ENCODE measurements around the gene CUL4A. TPM values are rescaled to one million over a fixed set of nuclear protein-coding genes. Genes with fewer than 3 reads are reported as not detected.
"Not testable (repeated sequence)": the region's sequence is repeated elsewhere in the genome, so short reads cannot be mapped to it uniquely, and the experiment has no call there.

CUL4A gene
- total RNA-seq, 1 donor from 2014 or later: 81.3 TPM

GRCh38 chr13:113258321-113259054 lies 49.1 kb downstream of the CUL4A start:
- H3K36me3 ChIP-seq (ENCODE audit: insufficient read depth, low read length): peaks cover 55% of the 10 kb centered on the region
- TF ChIP-seq, protein P1, sequence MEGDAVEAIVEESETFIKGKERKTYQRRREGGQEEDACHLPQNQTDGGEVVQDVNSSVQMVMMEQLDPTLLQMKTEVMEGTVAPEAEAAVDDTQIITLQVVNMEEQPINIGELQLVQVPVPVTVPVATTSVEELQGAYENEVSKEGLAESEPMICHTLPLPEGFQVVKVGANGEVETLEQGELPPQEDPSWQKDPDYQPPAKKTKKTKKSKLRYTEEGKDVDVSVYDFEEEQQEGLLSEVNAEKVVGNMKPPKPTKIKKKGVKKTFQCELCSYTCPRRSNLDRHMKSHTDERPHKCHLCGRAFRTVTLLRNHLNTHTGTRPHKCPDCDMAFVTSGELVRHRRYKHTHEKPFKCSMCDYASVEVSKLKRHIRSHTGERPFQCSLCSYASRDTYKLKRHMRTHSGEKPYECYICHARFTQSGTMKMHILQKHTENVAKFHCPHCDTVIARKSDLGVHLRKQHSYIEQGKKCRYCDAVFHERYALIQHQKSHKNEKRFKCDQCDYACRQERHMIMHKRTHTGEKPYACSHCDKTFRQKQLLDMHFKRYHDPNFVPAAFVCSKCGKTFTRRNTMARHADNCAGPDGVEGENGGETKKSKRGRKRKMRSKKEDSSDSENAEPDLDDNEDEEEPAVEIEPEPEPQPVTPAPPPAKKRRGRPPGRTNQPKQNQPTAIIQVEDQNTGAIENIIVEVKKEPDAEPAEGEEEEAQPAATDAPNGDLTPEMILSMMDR (IDR thresholded peaks at IDR 0.05; ENCODE audit: insufficient read depth, low read depth, low read length): no peak
- no peak for TF ChIP-seq EZH2 (IDR thresholded peaks at IDR 0.05; ENCODE audit: insufficient read depth, low read length)
- peaks cover 4% of the 10 kb centered on the region for H4K20me1 ChIP-seq (ENCODE audit: insufficient read depth, low read length)
- H3K9me3 Mint-ChIP-seq (ENCODE audit: unreplicated experiment): no peaks in the 10 kb centered on the region
- FAIRE-seq (no peak), DNase-seq (ENCODE audit: low read depth) (no peak)
- no peak overlapping the region for H3K4me3 Mint-ChIP-seq (ENCODE audit: unreplicated experiment)
- H3K4me1 ChIP-seq (ENCODE audit: insufficient read depth, low read length): no peaks in the 10 kb centered on the region
- no peaks in the 10 kb centered on the region for H3K27me3 ChIP-seq (ENCODE audit: insufficient read depth, low read length)
- H3K79me2 ChIP-seq (ENCODE audit: insufficient read depth, low read length): no peaks in the 10 kb centered on the region
- H3K4me2 ChIP-seq (ENCODE audit: low read length): no peak overlapping the region
- no peaks in the 10 kb centered on the region for H3K27me3 Mint-ChIP-seq (ENCODE audit: low read depth, unreplicated experiment)
- H3K9me3 ChIP-seq (ENCODE audit: insufficient read depth, low read depth, low read length): no peaks in the 10 kb centered on the region
- H3K9ac ChIP-seq (ENCODE audit: low read length): no peak overlapping the region
- peaks cover 17% of the 10 kb centered on the region for H3K36me3 Mint-ChIP-seq (ENCODE audit: low read depth, unreplicated experiment)
- no peak overlapping the region for H2AFZ ChIP-seq (ENCODE audit: low read depth, low read length)
- no peak overlapping the region for H3K27ac Mint-ChIP-seq (ENCODE audit: unreplicated experiment)
- no peaks in the 10 kb centered on the region for H3K4me1 Mint-ChIP-seq (ENCODE audit: low read depth, unreplicated experiment)
- no peak overlapping the region for H3K27ac ChIP-seq (ENCODE audit: low read depth, low read length)
- no peak overlapping the region for H3K4me3 ChIP-seq (ENCODE audit: insufficient read depth, low read depth, low read length)

- H3K9ac ChIP-seq (ENCODE audit: low read length): no peak overlapping the region
- DNase-seq (ENCODE audit: low read depth) (no peak), FAIRE-seq (no peak)
- no peak overlapping the region for H3K27ac ChIP-seq (ENCODE audit: low read depth, low read length)
- H3K27me3 ChIP-seq (ENCODE audit: insufficient read depth, low read length): no peaks in the 10 kb centered on the region
- H3K36me3 ChIP-seq (ENCODE audit: insufficient read depth, low read length): peaks cover 51% of the 10 kb centered on the region
- no peaks in the 10 kb centered on the region for H4K20me1 ChIP-seq (ENCODE audit: insufficient read depth, low read length)
- H3K4me2 ChIP-seq (ENCODE audit: low read length): no peak overlapping the region
- TF ChIP-seq, protein P1 (IDR thresholded peaks at IDR 0.05; ENCODE audit: insufficient read depth, low read depth, low read length): no peak
- TF ChIP-seq EZH2 (IDR thresholded peaks at IDR 0.05; ENCODE audit: insufficient read depth, low read length): no peak
- no peak overlapping the region for H2AFZ ChIP-seq (ENCODE audit: low read depth, low read length)
- no peak overlapping the region for H3K27ac Mint-ChIP-seq (ENCODE audit: unreplicated experiment)
- H3K4me3 Mint-ChIP-seq (ENCODE audit: unreplicated experiment): no peak overlapping the region
- no peaks in the 10 kb centered on the region for H3K4me1 ChIP-seq (ENCODE audit: insufficient read depth, low read length)
- H3K9me3 Mint-ChIP-seq (ENCODE audit: unreplicated experiment): no peaks in the 10 kb centered on the region
- H3K36me3 Mint-ChIP-seq (ENCODE audit: low read depth, unreplicated experiment): peaks cover 16% of the 10 kb centered on the region
- no peaks in the 10 kb centered on the region for H3K9me3 ChIP-seq (ENCODE audit: insufficient read depth, low read depth, low read length)
- H3K4me3 ChIP-seq (ENCODE audit: insufficient read depth, low read depth, low read length): no peak overlapping the region
- no peaks in the 10 kb centered on the region for H3K27me3 Mint-ChIP-seq (ENCODE audit: low read depth, unreplicated experiment)
- H3K79me2 ChIP-seq (ENCODE audit: insufficient read depth, low read length): no peaks in the 10 kb centered on the region
- no peaks in the 10 kb centered on the region for H3K4me1 Mint-ChIP-seq (ENCODE audit: low read depth, unreplicated experiment)
Measured at GRCh38 chr13:113260996-113261395, 51.6 kb downstream of the CUL4A start.

DNA sequence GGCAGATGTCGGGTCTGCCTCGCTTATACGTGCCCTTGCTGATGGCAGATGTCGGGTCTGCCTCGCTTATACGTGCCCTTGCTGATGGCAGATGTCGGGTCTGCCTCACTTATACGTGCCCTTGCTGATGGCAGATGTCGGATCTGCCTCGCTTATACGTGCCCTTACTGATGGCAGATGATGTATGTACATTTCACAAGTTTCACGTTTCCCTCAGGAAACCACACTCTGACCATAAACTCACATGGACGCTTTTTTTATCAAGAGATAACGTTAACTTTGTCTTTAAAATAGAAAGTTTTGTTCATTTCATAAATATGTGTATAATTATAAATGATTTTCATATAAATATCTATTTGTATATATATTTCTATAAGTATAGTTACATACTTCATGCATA lies 53.6 kb downstream of the CUL4A start:
- H3K36me3 Mint-ChIP-seq (ENCODE audit: low read depth, unreplicated experiment): not testable (repeated sequence)
- peaks cover 41% of the 10 kb centered on the region for H3K36me3 ChIP-seq (ENCODE audit: insufficient read depth, low read length)

More for the DNA sequence above, 53.6 kb downstream of the CUL4A start:
- not testable (repeated sequence) for H3K4me3 Mint-ChIP-seq (ENCODE audit: unreplicated experiment); H3K4me2 ChIP-seq (ENCODE audit: low read length); H3K4me3 ChIP-seq (ENCODE audit: insufficient read depth, low read depth, low read length); H3K27ac ChIP-seq (ENCODE audit: low read depth, low read length); H3K27ac Mint-ChIP-seq (ENCODE audit: unreplicated experiment); DNase-seq (ENCODE audit: low read depth); H3K9me3 ChIP-seq (ENCODE audit: insufficient read depth, low read depth, low read length); H3K79me2 ChIP-seq (ENCODE audit: insufficient read depth, low read length); H2AFZ ChIP-seq (ENCODE audit: low read depth, low read length); H3K4me1 Mint-ChIP-seq (ENCODE audit: low read depth, unreplicated experiment); H3K9ac ChIP-seq (ENCODE audit: low read length); H4K20me1 ChIP-seq (ENCODE audit: insufficient read depth, low read length); H3K27me3 ChIP-seq (ENCODE audit: insufficient read depth, low read length); H3K27me3 Mint-ChIP-seq (ENCODE audit: low read depth, unreplicated experiment); H3K9me3 Mint-ChIP-seq (ENCODE audit: unreplicated experiment); FAIRE-seq; H3K4me1 ChIP-seq (ENCODE audit: insufficient read depth, low read length)
